Measurements from ENCODE around the gene EPB41L3. TPM values are rescaled to one million over a fixed set of nuclear protein-coding genes. Genes with fewer than 3 reads are reported as not detected.

Gene EPB41L3
- total RNA-seq, 4 donors from 2014 or later, result 32.0 to 60.6 (median 41.8) TPM

DNA sequence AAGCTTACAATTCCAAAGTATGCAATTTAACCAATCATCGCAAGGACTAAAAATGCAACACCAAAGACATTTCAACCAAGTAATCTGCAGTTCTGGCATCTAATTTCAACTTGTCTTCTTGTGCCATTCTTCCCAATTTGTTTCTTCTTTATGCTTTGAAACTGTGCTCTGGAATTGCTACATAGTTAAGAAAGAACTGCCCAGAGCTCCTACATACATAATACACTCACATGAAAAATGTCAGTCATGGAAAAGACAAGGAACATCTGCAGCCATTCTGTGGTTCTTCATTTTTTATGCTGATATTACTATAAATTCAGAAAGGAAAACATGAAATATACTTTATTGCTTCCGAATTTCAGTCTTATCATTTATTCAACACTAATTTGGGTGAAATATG, 4.4 kb downstream of the EPB41L3 start:
- Histone ChIP-seq H3K36me3 (no peaks in the 10 kb centered on the region), H3K9me3 (no peaks in the 10 kb centered on the region), H3K4me1 (peaks cover 0 to 17% (median 11%) of the 10 kb centered on the region in 4 donors), H3K27ac (replicated peaks in 1 of 4) (no peak overlapping the region), H3K27me3 (peaks cover 0 to 37% (median 0%) of the 10 kb centered on the region in 4 donors), H3K4me3 (no peak overlapping the region)
- WGBS, result 86% methylated on average over 2 of the region's 2 CpGs
- intact Hi-C loops (cut with DNase I), result no loop called here
- TF ChIP-seq EP300 (IDR thresholded peaks at IDR 0.05) (no peak), POLR2AphosphoS5 (IDR thresholded peaks at IDR 0.05) (no peak), POLR2A (IDR thresholded peaks at IDR 0.05; ENCODE audit: low read depth) (no peak)
- TF ChIP-seq, protein P1, sequence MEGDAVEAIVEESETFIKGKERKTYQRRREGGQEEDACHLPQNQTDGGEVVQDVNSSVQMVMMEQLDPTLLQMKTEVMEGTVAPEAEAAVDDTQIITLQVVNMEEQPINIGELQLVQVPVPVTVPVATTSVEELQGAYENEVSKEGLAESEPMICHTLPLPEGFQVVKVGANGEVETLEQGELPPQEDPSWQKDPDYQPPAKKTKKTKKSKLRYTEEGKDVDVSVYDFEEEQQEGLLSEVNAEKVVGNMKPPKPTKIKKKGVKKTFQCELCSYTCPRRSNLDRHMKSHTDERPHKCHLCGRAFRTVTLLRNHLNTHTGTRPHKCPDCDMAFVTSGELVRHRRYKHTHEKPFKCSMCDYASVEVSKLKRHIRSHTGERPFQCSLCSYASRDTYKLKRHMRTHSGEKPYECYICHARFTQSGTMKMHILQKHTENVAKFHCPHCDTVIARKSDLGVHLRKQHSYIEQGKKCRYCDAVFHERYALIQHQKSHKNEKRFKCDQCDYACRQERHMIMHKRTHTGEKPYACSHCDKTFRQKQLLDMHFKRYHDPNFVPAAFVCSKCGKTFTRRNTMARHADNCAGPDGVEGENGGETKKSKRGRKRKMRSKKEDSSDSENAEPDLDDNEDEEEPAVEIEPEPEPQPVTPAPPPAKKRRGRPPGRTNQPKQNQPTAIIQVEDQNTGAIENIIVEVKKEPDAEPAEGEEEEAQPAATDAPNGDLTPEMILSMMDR (IDR thresholded peaks at IDR 0.05), result no peak
- DNase-seq (ENCODE audit: extremely low spot score), result no peak

DNA sequence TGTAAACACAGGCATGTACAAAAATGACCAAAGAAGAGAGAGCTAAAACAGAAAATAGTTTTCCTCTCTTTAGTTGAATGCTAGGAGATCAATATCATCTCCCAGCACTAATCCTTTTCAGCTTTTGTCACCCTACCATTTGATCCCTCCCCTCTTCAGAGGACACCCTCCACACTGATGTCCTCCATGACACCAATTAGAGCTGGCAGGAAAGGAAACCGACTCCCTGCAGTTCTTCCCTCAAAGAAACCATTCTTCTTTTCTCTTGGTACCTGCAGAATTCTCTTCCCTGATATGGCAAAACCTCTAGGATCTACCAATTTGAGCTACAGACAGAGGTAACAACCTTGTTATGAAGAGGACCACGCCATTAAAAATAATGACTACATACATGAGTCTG, 5.3 kb downstream of the EPB41L3 start:
- intact Hi-C loops (cut with DNase I), result no loop called here
- Histone ChIP-seq H3K27ac (replicated peaks in 1 of 4) (no peak overlapping the region), H3K4me3 (no peak overlapping the region)

DNA sequence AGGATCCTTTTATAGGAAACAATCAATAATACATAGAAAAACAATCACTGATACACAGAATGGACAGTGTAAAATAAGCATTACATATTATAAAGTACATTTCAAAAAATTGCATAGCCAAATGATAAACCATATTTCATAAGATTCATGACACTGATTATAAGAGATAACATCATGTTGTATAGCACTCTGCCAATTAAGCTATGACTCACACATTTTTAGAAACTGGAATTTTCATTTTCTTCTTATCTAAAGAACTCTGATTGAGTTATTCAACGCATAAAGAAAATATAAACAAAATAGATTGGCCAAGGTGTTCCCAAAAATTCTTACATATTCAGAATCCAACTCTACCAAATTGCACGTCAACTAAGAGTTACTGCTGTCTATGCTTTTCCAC, 5.9 kb downstream of the EPB41L3 start:
- Histone ChIP-seq H3K36me3 (no peaks in the 10 kb centered on the region), H3K4me1 (peaks cover 0 to 7% (median 1%) of the 10 kb centered on the region in 4 donors), H3K27ac (replicated peaks in 1 of 4) (no peak overlapping the region), H3K4me3 (no peak overlapping the region), H3K27me3 (peaks cover 0 to 21% (median 0%) of the 10 kb centered on the region in 4 donors), H3K9me3 (no peaks in the 10 kb centered on the region)
- no peak for DNase-seq (ENCODE audit: extremely low spot score)
- TF ChIP-seq POLR2AphosphoS5 (IDR thresholded peaks at IDR 0.05) (no peak), EP300 (IDR thresholded peaks at IDR 0.05) (no peak), POLR2A (IDR thresholded peaks at IDR 0.05; ENCODE audit: low read depth) (no peak)
- TF ChIP-seq, protein P1 (IDR thresholded peaks at IDR 0.05), result no peak
- 84% methylated on average over 2 of the region's 2 CpGs for WGBS
- intact Hi-C loops (cut with DNase I), result no loop called here

More for the DNA sequence above, 5.3 kb downstream of the EPB41L3 start:
- Histone ChIP-seq H3K4me1 (peaks cover 0 to 10% (median 4%) of the 10 kb centered on the region in 4 donors), H3K36me3 (no peaks in the 10 kb centered on the region), H3K27me3 (peaks cover 0 to 28% (median 0%) of the 10 kb centered on the region in 4 donors), H3K9me3 (no peaks in the 10 kb centered on the region)
- TF ChIP-seq POLR2AphosphoS5 (IDR thresholded peaks at IDR 0.05) (no peak), EP300 (IDR thresholded peaks at IDR 0.05) (no peak), POLR2A (IDR thresholded peaks at IDR 0.05; ENCODE audit: low read depth) (no peak)
- TF ChIP-seq, protein P1 (IDR thresholded peaks at IDR 0.05), result no peak
- 53% methylated on average over 2 of the region's 2 CpGs for WGBS
- DNase-seq (ENCODE audit: extremely low spot score), result no peak

DNA sequence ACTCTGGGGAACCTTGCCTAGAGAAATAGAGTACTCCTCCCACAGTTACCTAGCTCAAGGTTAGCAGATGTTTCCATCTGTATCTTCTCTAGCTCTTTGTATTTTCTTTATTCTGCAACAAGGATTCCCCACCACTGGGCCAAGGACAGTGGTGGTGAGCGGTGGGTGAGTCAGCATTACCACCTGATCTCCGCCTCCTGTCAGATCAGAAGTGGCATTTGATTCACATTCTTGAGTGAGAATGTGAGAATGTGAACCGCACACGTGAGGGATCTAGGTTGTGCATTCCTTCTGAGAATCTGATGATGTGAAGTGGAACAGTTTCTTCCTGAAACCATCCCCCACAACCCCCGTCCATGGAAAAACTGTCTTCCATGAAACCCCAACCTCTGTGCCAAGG, 9.0 kb downstream of the EPB41L3 start:
- no peaks in the 10 kb centered on the region for H3K36me3 ChIP-seq
- intact Hi-C loops (cut with DNase I), result no loop called here
- no peaks in the 10 kb centered on the region for H3K9me3 ChIP-seq
- TF ChIP-seq, protein P1 (IDR thresholded peaks at IDR 0.05), result no peak
- TF ChIP-seq POLR2A (IDR thresholded peaks at IDR 0.05; ENCODE audit: low read depth), result no peak
- no peak for TF ChIP-seq EP300 (IDR thresholded peaks at IDR 0.05)
- no peak for TF ChIP-seq POLR2AphosphoS5 (IDR thresholded peaks at IDR 0.05)
- WGBS, result 91% methylated on average over 5 of the region's 5 CpGs
- no peak overlapping the region for H3K27ac ChIP-seq (replicated peaks in 1 of 4)
- no peak for DNase-seq (ENCODE audit: extremely low spot score)
- H3K4me3 ChIP-seq, result no peak overlapping the region
- peaks cover 0 to 9% (median 3%) of the 10 kb centered on the region in 4 donors for H3K4me1 ChIP-seq
- no peaks in the 10 kb centered on the region for H3K27me3 ChIP-seq

DNA sequence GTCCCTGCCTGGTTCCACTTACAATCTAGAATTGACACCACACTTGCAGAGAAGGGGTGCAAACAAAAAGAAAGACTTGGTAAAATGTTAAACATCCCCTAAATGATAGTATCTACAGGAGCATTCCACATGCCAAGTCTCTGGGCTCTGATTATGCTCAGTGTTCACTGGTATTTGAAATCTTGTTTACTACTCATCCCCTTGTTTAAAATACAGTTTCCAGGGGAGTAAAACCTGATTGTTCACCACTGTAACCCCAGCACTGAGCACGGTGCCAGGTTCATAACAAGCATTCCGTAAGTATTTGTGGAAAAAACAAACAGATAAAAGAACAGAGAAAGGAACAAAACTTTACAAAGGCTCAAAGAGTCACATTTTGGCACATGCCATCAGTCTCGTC, 11.7 kb downstream of the EPB41L3 start:
- 62% methylated on average over 3 of the region's 3 CpGs for WGBS
- H3K4me3 ChIP-seq, result no peak overlapping the region
- H3K27ac ChIP-seq (replicated peaks in 1 of 4), result no peak overlapping the region
- intact Hi-C loops (cut with DNase I), result no loop called here
- H3K9me3 ChIP-seq, result no peaks in the 10 kb centered on the region
- DNase-seq (ENCODE audit: extremely low spot score), result no peak
- no peaks in the 10 kb centered on the region for H3K36me3 ChIP-seq
- peaks cover 0 to 21% (median 4%) of the 10 kb centered on the region in 4 donors for H3K4me1 ChIP-seq
- no peak for TF ChIP-seq EP300 (IDR thresholded peaks at IDR 0.05)
- TF ChIP-seq, protein P1 (IDR thresholded peaks at IDR 0.05), result no peak
- TF ChIP-seq POLR2A (IDR thresholded peaks at IDR 0.05; ENCODE audit: low read depth), result no peak
- no peak for TF ChIP-seq POLR2AphosphoS5 (IDR thresholded peaks at IDR 0.05)
- H3K27me3 ChIP-seq, result no peaks in the 10 kb centered on the region

Measured in esophagus muscularis mucosa (tissue), 4 donors.